ENCODE data around the gene SERGEF.
"Not testable (repeated sequence)": the region's sequence is repeated elsewhere in the genome, so short reads cannot be mapped to it uniquely, and the experiment has no call there.

The SERGEF gene

DNA sequence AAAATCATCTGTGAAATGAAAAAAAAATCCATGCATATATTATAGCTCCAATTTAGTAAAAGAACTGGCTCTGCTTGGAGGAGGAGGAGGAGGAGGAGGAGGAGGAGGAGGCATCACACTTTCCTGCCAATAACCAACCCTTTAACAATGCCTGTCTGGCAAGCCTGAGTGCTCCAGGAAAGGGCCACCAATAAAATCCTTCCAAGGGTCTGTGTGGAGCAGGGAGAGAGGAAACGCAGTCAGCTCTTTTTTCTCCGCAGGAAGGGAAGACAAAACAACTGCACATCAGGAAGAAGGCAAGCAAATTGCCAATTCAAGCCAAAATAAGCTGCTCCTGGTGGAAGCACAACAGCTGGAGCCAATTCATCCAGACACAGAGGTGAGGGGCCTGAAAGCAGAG, 139.3 kb downstream of the SERGEF start:
- Histone ChIP-seq H3K4me1 (ENCODE audit: control insufficient read depth in 1 of 2, insufficient read depth in 1 of 2, low read depth in 1 of 2, low read length in 1 of 2) (no peaks in the 10 kb centered on the region), H3K27me3 (no peaks in the 10 kb centered on the region), H3K9me3 (no peaks in the 10 kb centered on the region), H3K27ac (no peak overlapping the region), H3K36me3 (no peaks in the 10 kb centered on the region), H3K4me3 (ENCODE audit: low read depth in 1 of 2, low read length in 1 of 2) (no peak overlapping the region)
- no peak for TF ChIP-seq CTCF (IDR thresholded peaks at IDR 0.05)

- not testable (repeated sequence) for H3K4me1 ChIP-seq (ENCODE audit: control insufficient read depth in 1 of 2, insufficient read depth in 1 of 2, low read depth in 1 of 2, low read length in 1 of 2); H3K27me3 ChIP-seq; H3K9me3 ChIP-seq; H3K36me3 ChIP-seq; H3K4me3 ChIP-seq (ENCODE audit: low read depth in 1 of 2, low read length in 1 of 2); H3K27ac ChIP-seq
These were observed 144.4 kb downstream of the SERGEF start for GRCh38 chr11:17868398-17868797.

DNA sequence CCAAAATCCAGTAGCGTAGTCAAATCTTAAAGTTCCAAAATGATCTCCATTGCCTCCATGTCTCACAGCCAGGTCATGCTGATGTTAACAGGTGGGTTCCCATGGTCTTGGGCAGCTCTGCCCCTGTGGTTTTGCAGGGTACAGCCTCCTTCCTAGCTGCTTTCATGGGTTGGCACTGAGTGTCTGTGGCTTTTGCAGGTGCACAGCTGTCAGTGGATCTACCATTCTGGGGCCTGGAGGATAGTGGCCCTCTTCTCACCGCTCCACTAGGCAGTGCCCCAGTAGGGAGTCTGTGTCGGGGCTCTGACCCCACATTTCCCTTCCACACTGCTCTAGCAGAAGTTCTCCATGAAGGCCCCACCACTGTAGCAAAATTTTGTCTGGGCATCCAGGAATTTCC, 145.5 kb downstream of the SERGEF start:
- Histone ChIP-seq H3K36me3 (no peaks in the 10 kb centered on the region), H3K27ac (no peak overlapping the region)
- TF ChIP-seq CTCF (IDR thresholded peaks at IDR 0.05): no peak

DNA sequence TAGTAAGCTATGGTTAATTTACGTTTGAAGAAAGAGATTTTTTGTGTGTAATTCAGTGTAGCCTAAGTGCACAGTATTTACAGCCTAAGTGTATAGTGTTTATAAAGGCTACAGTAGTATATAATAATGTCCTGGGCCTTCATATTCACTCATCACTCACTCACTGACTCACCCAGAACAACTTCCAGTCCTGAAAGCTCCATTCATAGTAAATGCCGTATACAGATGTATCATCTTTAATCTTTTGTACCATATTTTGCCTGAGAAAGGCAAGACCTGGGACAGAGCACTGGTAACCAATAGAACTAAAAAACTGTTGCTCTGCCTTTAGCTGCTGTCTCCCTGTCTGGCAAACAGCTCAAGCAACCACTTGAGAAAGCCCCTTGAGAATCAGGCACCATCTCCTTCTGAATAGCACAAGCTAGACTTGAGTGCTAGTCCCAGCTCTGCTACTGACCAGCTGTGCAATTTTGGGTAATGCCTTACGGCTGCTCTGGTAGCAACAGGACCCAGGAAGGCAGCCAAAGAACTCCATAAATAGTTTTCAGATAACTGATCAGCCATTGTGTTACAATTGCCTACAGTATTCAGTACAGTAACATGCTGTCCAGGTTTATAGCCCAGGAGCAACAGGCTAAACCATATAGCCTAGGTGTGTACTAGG, 146.9 kb downstream of the SERGEF start:
- H3K27me3 ChIP-seq: no peaks in the 10 kb centered on the region
- no peak overlapping the region for H3K4me3 ChIP-seq (ENCODE audit: low read depth in 1 of 2, low read length in 1 of 2)

More for the DNA sequence above, 145.5 kb downstream of the SERGEF start:
- Histone ChIP-seq H3K9me3 (no peaks in the 10 kb centered on the region), H3K27me3 (no peaks in the 10 kb centered on the region), H3K4me1 (ENCODE audit: control insufficient read depth in 1 of 2, insufficient read depth in 1 of 2, low read depth in 1 of 2, low read length in 1 of 2) (no peaks in the 10 kb centered on the region), H3K4me3 (ENCODE audit: low read depth in 1 of 2, low read length in 1 of 2) (no peak overlapping the region)

GRCh38 chr11:17864478-17864941, 148.3 kb downstream of the SERGEF start:
- Histone ChIP-seq H3K36me3 (no peaks in the 10 kb centered on the region), H3K27ac (no peak overlapping the region), H3K27me3 (no peaks in the 10 kb centered on the region), H3K9me3 (no peaks in the 10 kb centered on the region), H3K4me1 (ENCODE audit: control insufficient read depth in 1 of 2, insufficient read depth in 1 of 2, low read depth in 1 of 2, low read length in 1 of 2) (no peaks in the 10 kb centered on the region), H3K4me3 (ENCODE audit: low read depth in 1 of 2, low read length in 1 of 2) (no peak overlapping the region)
- TF ChIP-seq CTCF (IDR thresholded peaks at IDR 0.05): no peak

More for the DNA sequence above, 146.9 kb downstream of the SERGEF start:
- no peaks in the 10 kb centered on the region for H3K36me3 ChIP-seq
- H3K27ac ChIP-seq: no peak overlapping the region
- H3K9me3 ChIP-seq: no peaks in the 10 kb centered on the region
- no peak for TF ChIP-seq CTCF (IDR thresholded peaks at IDR 0.05)
- H3K4me1 ChIP-seq (ENCODE audit: control insufficient read depth in 1 of 2, insufficient read depth in 1 of 2, low read depth in 1 of 2, low read length in 1 of 2): no peaks in the 10 kb centered on the region

DNA sequence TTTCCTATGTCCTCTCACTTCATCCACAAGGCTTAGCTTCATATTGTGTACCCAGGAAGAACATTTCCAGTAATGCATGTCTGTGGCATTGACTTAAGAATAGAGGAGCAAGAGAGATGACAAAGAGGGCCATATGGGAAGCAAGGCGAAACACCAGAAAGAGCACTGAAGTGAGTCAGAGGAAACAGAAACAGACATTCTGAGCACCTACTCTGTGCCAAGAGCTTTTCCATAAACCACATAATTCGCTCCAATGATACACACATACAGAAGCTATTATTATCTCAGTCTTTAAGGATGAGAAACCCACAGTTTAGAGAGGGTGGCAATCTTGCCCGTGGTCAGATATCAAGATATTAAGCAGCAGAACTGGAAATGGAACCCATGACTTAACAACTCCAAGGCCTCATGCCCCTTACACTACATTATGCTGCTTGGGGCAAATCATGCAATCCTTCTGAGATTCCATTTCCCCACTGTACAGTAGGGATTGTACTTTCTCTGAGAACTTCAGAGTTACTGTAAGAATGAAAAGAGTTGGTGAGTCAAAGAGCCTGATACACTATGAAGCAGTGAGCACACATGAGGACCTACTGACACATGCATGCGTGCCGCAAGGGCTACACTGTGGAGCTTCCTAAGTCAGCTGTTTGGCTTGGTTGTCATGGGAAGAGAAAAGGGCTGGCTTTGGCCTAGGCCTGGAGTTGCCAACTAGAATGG, 151.7 kb downstream of the SERGEF start:
- TF ChIP-seq CTCF (IDR thresholded peaks at IDR 0.05): no peak
- H3K36me3 ChIP-seq: no peaks in the 10 kb centered on the region
- H3K4me3 ChIP-seq (ENCODE audit: low read depth in 1 of 2, low read length in 1 of 2): no peak overlapping the region
- no peaks in the 10 kb centered on the region for H3K9me3 ChIP-seq
- H3K4me1 ChIP-seq (ENCODE audit: control insufficient read depth in 1 of 2, insufficient read depth in 1 of 2, low read depth in 1 of 2, low read length in 1 of 2): no peaks in the 10 kb centered on the region
- no peaks in the 10 kb centered on the region for H3K27me3 ChIP-seq
- no peak overlapping the region for H3K27ac ChIP-seq
